A549 (cell line): ENCODE results near the gene ATAD2B. TPM values are rescaled to one million over a fixed set of nuclear protein-coding genes. Genes with fewer than 3 reads are reported as not detected.

ENCODE experiments used
- ATAC-seq, 2 experiments: fragments of 200-7000 bp in 1 of 2; fragments of >200 bp in 1 of 2; cut with Nextera tagmentation in 1 of 2; cut with Tn5 transposase in 1 of 2; 3 replicates each; pipeline versions ENCODE4 v1.8.0 to v1.9.1; 2018 to 2020; ENCODE audit warnings: mild to moderate bottlenecking in 1 of 2, moderate library complexity in 1 of 2
- CTCF ChIA-PET: fragments of 300-600 bp; sonication (Branson Sonifier 250); formaldehyde crosslinking; extraction: SDS; loops from one replicate; lab custom pipeline; 2021; ENCODE audit warnings: antibody characterized with exemption, inconsistent platforms; lab: Yijun Ruan, JAX
- POLR2A ChIA-PET: fragments of 350-600 bp; formaldehyde crosslinking; extraction: SDS; loops from one replicate; lab custom pipeline; 2021; ENCODE audit warnings: antibody characterized with exemption, inconsistent platforms; lab: Yijun Ruan, JAX
- DNase-seq, 2 experiments: peaks; one replicate each; pipeline versions ENCODE4 v3.0.0 to v3.0.0-alpha.2; 2011 to 2016; ENCODE audit warnings: low read depth in 1 of 2, low spot score in 1 of 2
- FAIRE-seq: peaks from 2 replicates; lab custom pipeline; 2011; peaks lifted over from hg19 to GRCh38; lab: Jason Lieb, UNC
- H3K27ac ChIP-seq, 2 experiments: fragments of >200 bp; sonication (Bioruptor Twin); formaldehyde crosslinking; 3 replicates each; pipeline ENCODE4 v1.5.1; 2016 to 2017
- H3K4me1 ChIP-seq: fragments of >200 bp; sonication (Bioruptor Twin); formaldehyde crosslinking; 3 replicates; pipeline ENCODE4 v1.6.1; 2016
- H3K4me2 ChIP-seq: fragments of >200 bp; sonication (Bioruptor Twin); formaldehyde crosslinking; 3 replicates; pipeline ENCODE4 v1.6.1; 2016
- H3K4me3 ChIP-seq: fragments of >200 bp; sonication (Bioruptor Twin); formaldehyde crosslinking; 3 replicates; pipeline ENCODE4 v1.5.1; 2016
- H3K9me3 ChIP-seq: fragments of >200 bp; sonication (Bioruptor Twin); formaldehyde crosslinking; 3 replicates; pipeline ENCODE4 v1.6.1; 2016
- ATOH8 ChIP-seq: fragments of 250-450 bp; sonication (Bioruptor Pico); IDR thresholded peaks from 2 replicates; pipeline ENCODE4 v1.5.0; 2020; ENCODE audit warnings: low read depth, mild to moderate bottlenecking, moderate library complexity
- BHLHE40 ChIP-seq: IDR thresholded peaks from 2 replicates; pipeline ENCODE4 v1.6.1; 2012; ENCODE audit warnings: low read depth, low read length, inconsistent platforms
- CBX8 ChIP-seq: fragments of 200-600 bp; sonication (generic); IDR thresholded peaks from 2 replicates; pipeline ENCODE4 v1.6.1; 2016
- E2F6 ChIP-seq: IDR thresholded peaks from 2 replicates; pipeline ENCODE4 v1.6.1; 2012; ENCODE audit warnings: low read depth, borderline replicate concordance
- FOSB ChIP-seq: fragments of 250-450 bp; sonication (Bioruptor Pico); IDR thresholded peaks from 2 replicates; pipeline ENCODE4 v1.5.0; 2020; ENCODE audit warnings: mild to moderate bottlenecking, moderate library complexity
- HES2 ChIP-seq: fragments of >200 bp; sonication (Bioruptor Twin); formaldehyde crosslinking; IDR thresholded peaks from 2 replicates; pipeline ENCODE4 v1.6.1; 2016
- HMGXB4 ChIP-seq: fragments of 250-450 bp; sonication (Bioruptor Pico); IDR thresholded peaks from 2 replicates; pipeline ENCODE4 v1.5.0; 2021; ENCODE audit warnings: mild to moderate bottlenecking, moderate library complexity, borderline replicate concordance
- HOXB5 ChIP-seq: fragments of 250-450 bp; sonication (Bioruptor Pico); IDR thresholded peaks from 2 replicates; pipeline ENCODE4 v1.5.0; 2020; ENCODE audit warnings: mild to moderate bottlenecking, moderate library complexity
- MAFK ChIP-seq: fragments of 450-650 bp; IDR thresholded peaks from 2 replicates; pipeline ENCODE4 v1.6.1; 2014; ENCODE audit not compliant: partially characterized antibody
- NR3C1 ChIP-seq: fragments of >200 bp; sonication (Bioruptor Twin); formaldehyde crosslinking; IDR thresholded peaks from 3 replicates; pipeline ENCODE4 v1.6.1; 2017
- PBX3 ChIP-seq: IDR thresholded peaks from 2 replicates; pipeline ENCODE4 v1.6.1; 2012
- POLR2AphosphoS2 ChIP-seq: conservative IDR thresholded peaks from 2 replicates; pipeline ENCODE4 v1.6.1; 2012; ENCODE audit warnings: low read length, improper control_type of control experiment, inconsistent platforms
- RARB ChIP-seq: fragments of 250-450 bp; sonication (Bioruptor Pico); IDR thresholded peaks from 2 replicates; pipeline ENCODE4 v1.8.0; 2021; ENCODE audit warnings: mild to moderate bottlenecking, moderate library complexity
- RNF2 ChIP-seq: fragments of 200-600 bp; sonication (generic); IDR thresholded peaks from 2 replicates; pipeline ENCODE4 v1.6.1; 2016; ENCODE audit warnings: low read depth, mild to moderate bottlenecking, antibody characterized with exemption, moderate library complexity, borderline replicate concordance
- SMC3 ChIP-seq: fragments of >200 bp; sonication (Bioruptor Twin); formaldehyde crosslinking; IDR thresholded peaks from 3 replicates; pipeline ENCODE4 v1.6.1; 2018; ENCODE audit warnings: inconsistent platforms
- SREBF2 ChIP-seq: fragments of 450-650 bp; IDR thresholded peaks from 2 replicates; pipeline ENCODE4 v1.6.1; 2014; ENCODE audit warnings: mild to moderate bottlenecking, moderate library complexity
- TP53 ChIP-seq: fragments of 250-450 bp; sonication (Bioruptor Pico); IDR thresholded peaks from 2 replicates; pipeline ENCODE4 v1.5.0; 2021; ENCODE audit warnings: mild to moderate bottlenecking, moderate library complexity
- ZC3H11A ChIP-seq: fragments of 450-650 bp; IDR thresholded peaks from 2 replicates; pipeline ENCODE4 v1.6.1; 2014; ENCODE audit warnings: antibody characterized with exemption, mild to moderate bottlenecking
- ZFP36 ChIP-seq: fragments of 450-650 bp; IDR thresholded peaks from 2 replicates; pipeline ENCODE4 v1.6.1; 2014; ENCODE audit warnings: borderline replicate concordance; ENCODE audit not compliant: partially characterized antibody
- ZNF302 ChIP-seq: fragments of 250-450 bp; sonication (Bioruptor Pico); IDR thresholded peaks from 2 replicates; pipeline ENCODE4 v1.9.0; 2021; ENCODE audit warnings: inconsistent platforms, mild to moderate bottlenecking, moderate library complexity
- ZSCAN20 ChIP-seq: fragments of 250-450 bp; sonication (Bioruptor Pico); IDR thresholded peaks from 2 replicates; pipeline ENCODE4 v1.8.0; 2022; ENCODE audit warnings: mild to moderate bottlenecking, moderate library complexity
- WGBS: methylation state at CpG from one replicate; pipeline ENCODE4 v1.1.6; 2017; ENCODE audit errors: missing lambda C conversion rate; 5-methylcytosine and 5-hydroxymethylcytosine counted together
- polyA plus RNA-seq, 4 experiments: library from polyadenylated mRNA; depleted of rRNA in 3 of 4; stranded (reverse); fragments of >200 nt; fragmentation: RNase III in 1 of 4; extraction: RNeasy Plus Mini Kit Qiagen cat#74134 plus additional on column Dnase treatment in 1 of 4; gene quantifications; 2 replicates in 3 of 4; 3 replicates in 1 of 4; pipeline ENCODE4 v1.2.3, GENCODE V29; 2011 to 2017

The ATAD2B gene
- polyA plus RNA-seq, 2 of the 4 experiments (the other 2 are of a cell fraction), result 5.4 to 13.1 TPM

GRCh38 chr2:23905155-23905554 lies 21.8 kb downstream of the ATAD2B start:
- 73% methylated on average over 2 of the region's 2 CpGs for WGBS
- no peak for FAIRE-seq
- DNase-seq, result no peak
- H3K4me2 ChIP-seq, result no peak overlapping the region; the same call in 2 of the 3 replicates
- peaks cover 45% of the 10 kb centered on the region for H3K4me1 ChIP-seq
- ChIA-PET CTCF (interaction anchor here (1.0 to 3.6 kb wide), 2 partner anchors 22 to 179 kb away, joined by 4 to 17 read pairs; partner anchors contain the start of genes ATAD2B and TP53I3), POLR2A (no interaction called here)
- TF ChIP-seq HMGXB4 (CRISPR knock-in tag) (no peak), ZSCAN20 (CRISPR knock-in tag) (no peak), CBX8 (no peak), ZFP36 (no peak), BHLHE40 (no peak), TP53 (no peak), HOXB5 (CRISPR knock-in tag) (no peak), RARB (CRISPR knock-in tag) (no peak), NR3C1 (no peak), MAFK (no peak), ZC3H11A (no peak), RNF2 (no peak), E2F6 (no peak), POLR2AphosphoS2 (no peak), SMC3 (no peak), HES2 (no peak), FOSB (no peak), ATOH8 (CRISPR knock-in tag) (no peak), ZNF302 (CRISPR knock-in tag) (no peak)
- no peaks in the 10 kb centered on the region for H3K9me3 ChIP-seq
- 0 out of 6 replicates have a peak overlapping the region, but pooled peaks of 1 of the 2 experiments have one; percentile 27 for H3K27ac ChIP-seq
- H3K4me3 ChIP-seq, result no peak overlapping the region
- peak in 1 of 2 experiments; percentile 22; a peak in 2 of 6 replicates for ATAC-seq

- POLR2A ChIA-PET, result no interaction called here
- no peak for DNase-seq
- Histone ChIP-seq H3K4me1 (peaks cover 47% of the 10 kb centered on the region), H3K9me3 (no peaks in the 10 kb centered on the region), H3K4me3 (no peak overlapping the region), H3K4me2 (peak overlapping the region; percentile 9; the same call in 2 of the 3 replicates), H3K27ac (no peak overlapping the region)
- no peak for ATAC-seq
- CTCF ChIA-PET, result interaction anchor here (1.0 to 3.6 kb wide), 3 partner anchors 20 to 180 kb away, joined by 4 to 17 read pairs (median 5); partner anchors contain the start of genes ATAD2B and TP53I3
- no peak for FAIRE-seq
- 85% methylated on average over 2 of the region's 2 CpGs for WGBS
- no peak for TF ChIP-seq MAFK
- TF ChIP-seq SREBF2, result no peak
- TF ChIP-seq PBX3, result no peak
Observed at GRCh38 chr2:23904692-23905091, 22.2 kb downstream of the ATAD2B start.
